ENCODE measurements around the gene IKZF3.

IKZF3 gene

GRCh38 chr17:39761861-39762496 lies 102.1 kb downstream of the IKZF3 start:
- Mint-ChIP-seq H3K27ac (no peak overlapping the region), H3K27me3 (ENCODE audit: low read depth) (peaks cover 32% of the 10 kb centered on the region), H3K36me3 (ENCODE audit: low read depth) (no peaks in the 10 kb centered on the region), H3K9me3 (no peaks in the 10 kb centered on the region), H3K4me1 (peaks cover 9% of the 10 kb centered on the region), H3K4me3 (no peak overlapping the region)
- TF ChIP-seq CTCF (IDR thresholded peaks at IDR 0.05; ENCODE audit: unreplicated experiment in 3 of 3): no peak

- Mint-ChIP-seq H3K4me1 (peaks cover 15% of the 10 kb centered on the region), H3K27ac (no peak overlapping the region), H3K27me3 (ENCODE audit: low read depth) (peaks cover 35% of the 10 kb centered on the region), H3K9me3 (no peaks in the 10 kb centered on the region), H3K36me3 (ENCODE audit: low read depth) (no peaks in the 10 kb centered on the region), H3K4me3 (no peak overlapping the region)
- TF ChIP-seq CTCF (IDR thresholded peaks at IDR 0.05; ENCODE audit: unreplicated experiment in 3 of 3): no peak
Measured at GRCh38 chr17:39759204-39759603, 104.9 kb downstream of the IKZF3 start.

GRCh38 chr17:39757931-39758873 lies 105.9 kb downstream of the IKZF3 start:
- no peak for TF ChIP-seq CTCF (IDR thresholded peaks at IDR 0.05; ENCODE audit: unreplicated experiment in 3 of 3)
- no peaks in the 10 kb centered on the region for H3K36me3 Mint-ChIP-seq (ENCODE audit: low read depth)
- H3K27ac Mint-ChIP-seq: no peak overlapping the region
- H3K9me3 Mint-ChIP-seq: no peaks in the 10 kb centered on the region
- peaks cover 35% of the 10 kb centered on the region for H3K27me3 Mint-ChIP-seq (ENCODE audit: low read depth)
- H3K4me3 Mint-ChIP-seq: no peak overlapping the region
- peaks cover 12% of the 10 kb centered on the region for H3K4me1 Mint-ChIP-seq

GRCh38 chr17:39757176-39757662 lies 106.9 kb downstream of the IKZF3 start:
- no peaks in the 10 kb centered on the region for H3K36me3 Mint-ChIP-seq (ENCODE audit: low read depth)
- H3K9me3 Mint-ChIP-seq: no peaks in the 10 kb centered on the region
- H3K4me1 Mint-ChIP-seq: peaks cover 11% of the 10 kb centered on the region
- no peak overlapping the region for H3K27ac Mint-ChIP-seq
- peaks cover 41% of the 10 kb centered on the region for H3K27me3 Mint-ChIP-seq (ENCODE audit: low read depth)
- H3K4me3 Mint-ChIP-seq: no peak overlapping the region
- no peak for TF ChIP-seq CTCF (IDR thresholded peaks at IDR 0.05; ENCODE audit: unreplicated experiment in 3 of 3)

GRCh38 chr17:39756380-39757079 lies 107.6 kb downstream of the IKZF3 start:
- Mint-ChIP-seq H3K27ac (peak overlapping the region in 2 of 3 experiments; percentile 48 to 50), H3K27me3 (ENCODE audit: low read depth) (peaks cover 47% of the 10 kb centered on the region), H3K36me3 (ENCODE audit: low read depth) (no peaks in the 10 kb centered on the region), H3K4me3 (peak overlapping the region in 1 of 3 experiments; percentile 74), H3K4me1 (peaks cover 18% of the 10 kb centered on the region), H3K9me3 (no peaks in the 10 kb centered on the region)
- no peak for TF ChIP-seq CTCF (IDR thresholded peaks at IDR 0.05; ENCODE audit: unreplicated experiment in 3 of 3)

All from nephron (organoid).